ENCODE data around the gene FES. TPM values are rescaled to one million over a fixed set of nuclear protein-coding genes. Genes with fewer than 3 reads are reported as not detected.
A peak's percentile ranks its signal among the peaks of the same experiment; 100 is the strongest.
"Not testable (repeated sequence)": the region's sequence is repeated elsewhere in the genome, so short reads cannot be mapped to it uniquely, and the experiment has no call there.

Gene FES
- total and polyA plus RNA-seq, 2 donors from 2014 or later = 9.3 to 33.5 TPM

DNA sequence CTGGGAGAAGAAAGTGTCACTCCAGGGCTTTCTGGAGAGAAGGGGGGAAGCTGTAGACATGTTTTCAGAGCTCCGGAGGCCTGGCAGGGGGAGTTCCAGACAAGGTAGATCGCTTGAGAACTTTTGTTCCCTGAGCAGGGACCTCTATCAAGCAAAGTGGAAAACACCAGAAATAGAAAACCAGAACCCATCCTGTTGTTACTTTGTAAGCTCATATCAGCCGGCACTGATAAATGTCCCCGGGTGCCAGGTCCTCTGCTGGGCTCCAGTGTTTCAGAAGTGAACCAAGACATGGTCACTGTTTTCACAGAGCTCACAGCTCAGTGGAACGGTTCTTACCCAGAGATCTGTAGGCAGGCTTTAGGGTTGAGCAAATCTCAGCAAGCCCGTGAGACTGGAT lies 34.5 kb downstream of the FES start:
- intact Hi-C loops (cut with DNase I) = no loop called here
- Histone ChIP-seq H3K4me3 (ENCODE audit: low read length in 3 of 3) (no peak overlapping the region), H3K36me3 (ENCODE audit: control insufficient read depth in 2 of 3, insufficient read depth in 3 of 3, low read length in 3 of 3) (peaks cover 2 to 48% (median 39%) of the 10 kb centered on the region in 3 donors), H3K9ac (ENCODE audit: low read length in 3 of 3) (no peak overlapping the region), H3K4me1 (ENCODE audit: control insufficient read depth in 2 of 3, insufficient read depth in 2 of 3, low read depth in 1 of 3, low read length in 3 of 3) (no peaks in the 10 kb centered on the region), H3K27me3 (ENCODE audit: control insufficient read depth, insufficient read depth, low read length) (no peaks in the 10 kb centered on the region), H3K27ac (ENCODE audit: low read depth in 2 of 2, low read length in 2 of 2) (no peak overlapping the region), H3K9me3 (ENCODE audit: control insufficient read depth in 2 of 3, insufficient read depth in 1 of 3, low read length in 3 of 3) (no peaks in the 10 kb centered on the region)
- FAIRE-seq = no peak
- TF ChIP-seq, protein P1, sequence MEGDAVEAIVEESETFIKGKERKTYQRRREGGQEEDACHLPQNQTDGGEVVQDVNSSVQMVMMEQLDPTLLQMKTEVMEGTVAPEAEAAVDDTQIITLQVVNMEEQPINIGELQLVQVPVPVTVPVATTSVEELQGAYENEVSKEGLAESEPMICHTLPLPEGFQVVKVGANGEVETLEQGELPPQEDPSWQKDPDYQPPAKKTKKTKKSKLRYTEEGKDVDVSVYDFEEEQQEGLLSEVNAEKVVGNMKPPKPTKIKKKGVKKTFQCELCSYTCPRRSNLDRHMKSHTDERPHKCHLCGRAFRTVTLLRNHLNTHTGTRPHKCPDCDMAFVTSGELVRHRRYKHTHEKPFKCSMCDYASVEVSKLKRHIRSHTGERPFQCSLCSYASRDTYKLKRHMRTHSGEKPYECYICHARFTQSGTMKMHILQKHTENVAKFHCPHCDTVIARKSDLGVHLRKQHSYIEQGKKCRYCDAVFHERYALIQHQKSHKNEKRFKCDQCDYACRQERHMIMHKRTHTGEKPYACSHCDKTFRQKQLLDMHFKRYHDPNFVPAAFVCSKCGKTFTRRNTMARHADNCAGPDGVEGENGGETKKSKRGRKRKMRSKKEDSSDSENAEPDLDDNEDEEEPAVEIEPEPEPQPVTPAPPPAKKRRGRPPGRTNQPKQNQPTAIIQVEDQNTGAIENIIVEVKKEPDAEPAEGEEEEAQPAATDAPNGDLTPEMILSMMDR (IDR thresholded peaks at IDR 0.05; ENCODE audit: borderline replicate concordance, extremely low read depth, insufficient read depth) = no peak
- no peak for DNase-seq

DNA sequence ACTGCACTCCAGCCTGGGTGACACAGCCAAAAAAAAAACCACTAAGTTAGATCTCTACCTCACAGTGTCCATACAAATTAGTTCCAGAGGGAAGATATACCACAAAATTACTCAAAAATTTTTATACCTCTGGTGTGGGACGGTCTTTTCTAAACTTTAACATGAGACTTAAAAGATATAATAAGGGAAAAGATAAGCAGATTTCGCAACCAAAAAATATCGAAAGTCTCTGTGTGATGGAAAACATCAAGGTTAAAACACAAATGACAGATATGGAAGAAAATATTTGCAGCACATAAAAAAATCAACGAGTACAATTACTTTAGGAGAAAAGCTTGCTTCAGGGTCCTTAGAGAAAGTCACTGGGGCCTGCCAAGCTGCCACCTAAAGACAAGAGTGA lies 37.6 kb downstream of the FES start:
- Histone ChIP-seq H3K4me1 (ENCODE audit: control insufficient read depth in 2 of 3, insufficient read depth in 2 of 3, low read depth in 1 of 3, low read length in 3 of 3) (no peaks in the 10 kb centered on the region), H3K27ac (ENCODE audit: low read depth in 2 of 2, low read length in 2 of 2) (no peak overlapping the region), H3K4me3 (ENCODE audit: low read length in 3 of 3) (no peak overlapping the region), H3K9me3 (ENCODE audit: control insufficient read depth in 2 of 3, insufficient read depth in 1 of 3, low read length in 3 of 3) (no peaks in the 10 kb centered on the region), H3K9ac (ENCODE audit: low read length in 3 of 3) (no peak overlapping the region), H3K27me3 (ENCODE audit: control insufficient read depth, insufficient read depth, low read length) (no peaks in the 10 kb centered on the region), H3K36me3 (ENCODE audit: control insufficient read depth in 2 of 3, insufficient read depth in 3 of 3, low read length in 3 of 3) (peaks cover 0 to 31% (median 28%) of the 10 kb centered on the region in 3 donors)
- FAIRE-seq = no peak
- intact Hi-C loops (cut with DNase I) = no loop called here
- TF ChIP-seq, protein P1 (IDR thresholded peaks at IDR 0.05; ENCODE audit: borderline replicate concordance, extremely low read depth, insufficient read depth) = no peak
- no peak for DNase-seq

DNA sequence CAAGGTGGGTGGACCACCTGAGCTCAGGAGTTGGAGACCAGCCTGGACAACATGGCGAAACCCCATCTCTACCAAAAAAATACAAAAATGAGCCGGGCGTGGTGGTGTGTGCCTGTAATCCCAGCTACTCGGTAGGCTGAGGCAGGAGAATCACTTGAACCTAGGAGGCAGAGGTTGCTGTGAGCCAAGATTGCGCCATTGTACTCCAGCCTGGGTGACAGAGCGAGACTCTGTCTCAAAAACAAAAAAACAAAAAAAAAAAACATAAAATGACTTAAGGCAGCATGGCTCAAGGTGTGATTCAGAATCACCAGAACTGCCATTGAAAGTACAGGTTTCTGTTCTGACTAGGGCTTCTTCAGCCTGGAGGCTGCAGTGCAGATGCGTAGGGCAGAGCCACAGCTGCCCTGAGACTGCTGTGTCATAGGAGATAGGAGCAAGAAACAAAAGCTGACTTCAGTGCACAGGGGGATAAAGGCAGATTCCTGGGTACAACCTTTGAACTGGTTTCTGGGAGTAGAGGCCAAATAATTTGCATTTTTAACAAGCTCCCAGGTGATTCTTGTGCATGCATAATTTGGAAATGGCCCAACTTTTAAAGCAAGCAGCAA lies 38.5 kb downstream of the FES start:
- H3K9ac ChIP-seq (ENCODE audit: low read length in 3 of 3); H3K27me3 ChIP-seq (ENCODE audit: control insufficient read depth, insufficient read depth, low read length); H3K4me1 ChIP-seq (ENCODE audit: control insufficient read depth in 2 of 3, insufficient read depth in 2 of 3, low read depth in 1 of 3, low read length in 3 of 3); H3K9me3 ChIP-seq (ENCODE audit: control insufficient read depth in 2 of 3, insufficient read depth in 1 of 3, low read length in 3 of 3); intact Hi-C loops (cut with DNase I); H3K27ac ChIP-seq (ENCODE audit: low read depth in 2 of 2, low read length in 2 of 2); H3K4me3 ChIP-seq (ENCODE audit: low read length in 3 of 3); FAIRE-seq: not testable (repeated sequence)
- peaks cover 0 to 27% (median 22%) of the 10 kb centered on the region in 3 donors for H3K36me3 ChIP-seq (ENCODE audit: control insufficient read depth in 2 of 3, insufficient read depth in 3 of 3, low read length in 3 of 3)
- DNase-seq = peak in 1 of 5 donors; percentile 25

DNA sequence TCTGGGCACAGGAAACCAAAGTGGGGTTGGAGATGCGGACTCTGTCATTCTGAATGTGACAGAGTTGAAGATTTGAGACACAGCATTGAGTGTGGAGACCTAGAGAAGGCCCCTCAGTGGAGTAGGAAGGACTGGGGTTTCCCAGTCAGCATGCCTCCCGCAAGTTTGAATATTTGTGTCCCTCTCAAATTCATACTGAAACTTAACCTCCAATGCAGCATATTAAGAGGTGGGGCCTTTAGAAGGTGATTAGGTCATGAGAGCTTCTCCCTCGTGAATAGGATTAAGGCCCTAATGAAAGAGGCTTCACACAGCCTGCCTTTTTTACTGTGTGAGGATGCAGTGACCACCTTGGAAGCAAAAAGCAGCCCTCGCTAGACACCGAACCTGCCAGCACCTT lies 40.1 kb downstream of the FES start:
- Histone ChIP-seq H3K4me1 (ENCODE audit: control insufficient read depth in 2 of 3, insufficient read depth in 2 of 3, low read depth in 1 of 3, low read length in 3 of 3) (no peaks in the 10 kb centered on the region), H3K27ac (ENCODE audit: low read depth in 2 of 2, low read length in 2 of 2) (no peak overlapping the region), H3K27me3 (ENCODE audit: control insufficient read depth, insufficient read depth, low read length) (no peaks in the 10 kb centered on the region), H3K9ac (ENCODE audit: low read length in 3 of 3) (no peak overlapping the region), H3K9me3 (ENCODE audit: control insufficient read depth in 2 of 3, insufficient read depth in 1 of 3, low read length in 3 of 3) (no peaks in the 10 kb centered on the region), H3K4me3 (ENCODE audit: low read length in 3 of 3) (no peak overlapping the region), H3K36me3 (ENCODE audit: control insufficient read depth in 2 of 3, insufficient read depth in 3 of 3, low read length in 3 of 3) (peaks cover 0 to 15% (median 15%) of the 10 kb centered on the region in 3 donors)
- TF ChIP-seq, protein P1 (IDR thresholded peaks at IDR 0.05; ENCODE audit: borderline replicate concordance, extremely low read depth, insufficient read depth) = no peak
- intact Hi-C loops (cut with DNase I) = no loop called here
- DNase-seq (no peak), FAIRE-seq (no peak)

DNA sequence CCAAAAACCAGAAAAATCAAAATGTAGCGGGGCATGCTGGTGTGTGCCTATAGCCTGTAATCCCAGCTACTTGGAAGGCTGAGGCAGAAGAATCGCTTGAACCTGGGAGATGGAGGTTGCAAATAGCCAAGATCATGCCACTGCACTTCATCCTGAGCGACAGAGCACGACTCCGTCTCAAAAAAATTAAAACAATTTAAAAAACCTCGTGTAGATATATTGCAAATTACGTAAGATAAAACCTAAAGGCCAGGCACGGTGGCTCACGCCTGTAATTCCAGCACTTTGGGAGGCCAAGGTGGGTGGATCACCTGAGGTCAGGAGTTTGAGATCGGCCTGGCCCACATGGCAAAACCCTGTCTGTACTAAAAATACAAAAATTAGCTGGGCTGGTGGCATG lies 42.5 kb downstream of the FES start:
- H3K36me3 ChIP-seq (ENCODE audit: control insufficient read depth in 2 of 3, insufficient read depth in 3 of 3, low read length in 3 of 3); FAIRE-seq; intact Hi-C loops (cut with DNase I); H3K4me3 ChIP-seq (ENCODE audit: low read length in 3 of 3); H3K27me3 ChIP-seq (ENCODE audit: control insufficient read depth, insufficient read depth, low read length); H3K9ac ChIP-seq (ENCODE audit: low read length in 3 of 3); H3K9me3 ChIP-seq (ENCODE audit: control insufficient read depth in 2 of 3, insufficient read depth in 1 of 3, low read length in 3 of 3); DNase-seq; H3K27ac ChIP-seq (ENCODE audit: low read depth in 2 of 2, low read length in 2 of 2): not testable (repeated sequence)
- peaks cover 0 to 12% (median 7%) of the 10 kb centered on the region in 3 donors for H3K4me1 ChIP-seq (ENCODE audit: control insufficient read depth in 2 of 3, insufficient read depth in 2 of 3, low read depth in 1 of 3, low read length in 3 of 3)

DNA sequence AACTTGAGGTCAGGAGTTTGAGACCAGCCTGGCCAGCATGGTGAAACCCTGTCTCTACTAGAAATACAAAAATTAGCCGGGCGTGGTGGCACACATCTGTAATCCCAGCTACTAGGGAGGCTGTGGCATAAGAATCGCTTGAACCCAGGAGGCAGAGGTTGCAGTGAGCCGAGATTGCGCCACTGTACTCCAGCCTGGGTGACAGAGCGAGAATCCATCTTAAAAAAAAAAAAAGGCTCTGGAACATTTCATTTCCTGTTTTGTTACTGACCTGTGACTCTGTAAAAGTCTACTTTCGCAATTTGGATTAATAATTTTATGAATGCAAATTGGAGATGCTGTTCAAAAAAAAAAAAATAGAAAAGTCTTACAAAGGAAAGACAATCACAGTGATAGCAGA lies 43.8 kb downstream of the FES start:
- FAIRE-seq = not testable (repeated sequence)

More for the DNA sequence above, 43.8 kb downstream of the FES start:
- peaks cover 0 to 18% (median 7%) of the 10 kb centered on the region in 3 donors for H3K4me1 ChIP-seq (ENCODE audit: control insufficient read depth in 2 of 3, insufficient read depth in 2 of 3, low read depth in 1 of 3, low read length in 3 of 3)
- H3K4me3 ChIP-seq (ENCODE audit: low read length in 3 of 3); DNase-seq; H3K27me3 ChIP-seq (ENCODE audit: control insufficient read depth, insufficient read depth, low read length); intact Hi-C loops (cut with DNase I); H3K27ac ChIP-seq (ENCODE audit: low read depth in 2 of 2, low read length in 2 of 2); H3K36me3 ChIP-seq (ENCODE audit: control insufficient read depth in 2 of 3, insufficient read depth in 3 of 3, low read length in 3 of 3); H3K9ac ChIP-seq (ENCODE audit: low read length in 3 of 3); H3K9me3 ChIP-seq (ENCODE audit: control insufficient read depth in 2 of 3, insufficient read depth in 1 of 3, low read length in 3 of 3): not testable (repeated sequence)

All from kidney (tissue), 14 donors.